Measurements from ENCODE around the gene ADCY3. TPM values are rescaled to one million over a fixed set of nuclear protein-coding genes. Genes with fewer than 3 reads are reported as not detected.

The ADCY3 gene
- total RNA-seq, 3 donors from 2014 or later: 68.7 to 83.7 (median 71.2) TPM

GRCh38 chr2:24826773-24827145 is 93.3 kb downstream of the ADCY3 start:
- DNase-seq (no peak), ATAC-seq (no peak)
- H3K36me3 Mint-ChIP-seq (ENCODE audit: insufficient read depth): peaks cover 10% of the 10 kb centered on the region
- H3K27me3 Mint-ChIP-seq (ENCODE audit: low read depth): no peaks in the 10 kb centered on the region
- peaks cover 21% of the 10 kb centered on the region for H3K4me1 Mint-ChIP-seq (ENCODE audit: low read depth)
- no peak overlapping the region for H3K4me3 Mint-ChIP-seq
- no peaks in the 10 kb centered on the region for H3K9me3 Mint-ChIP-seq

GRCh38 chr2:24825883-24826772 is 93.9 kb downstream of the ADCY3 start:
- H3K36me3 Mint-ChIP-seq (ENCODE audit: insufficient read depth): peaks cover 10% of the 10 kb centered on the region
- peaks cover 21% of the 10 kb centered on the region for H3K4me1 Mint-ChIP-seq (ENCODE audit: low read depth)
- no peak overlapping the region for H3K4me3 Mint-ChIP-seq
- DNase-seq (no peak), ATAC-seq (no peak)
- H3K27me3 Mint-ChIP-seq (ENCODE audit: low read depth): no peaks in the 10 kb centered on the region
- no peaks in the 10 kb centered on the region for H3K9me3 Mint-ChIP-seq

GRCh38 chr2:24824966-24825882 is 94.8 kb downstream of the ADCY3 start:
- Mint-ChIP-seq H3K36me3 (ENCODE audit: insufficient read depth) (peaks cover 16% of the 10 kb centered on the region), H3K4me1 (ENCODE audit: low read depth) (peaks cover 21% of the 10 kb centered on the region), H3K9me3 (no peaks in the 10 kb centered on the region), H3K4me3 (no peak overlapping the region), H3K27me3 (ENCODE audit: low read depth) (no peaks in the 10 kb centered on the region)
- DNase-seq (no peak), ATAC-seq (no peak)

GRCh38 chr2:24824071-24824588 is 95.9 kb downstream of the ADCY3 start:
- peaks cover 21% of the 10 kb centered on the region for H3K4me1 Mint-ChIP-seq (ENCODE audit: low read depth)
- no peak for ATAC-seq
- no peak for DNase-seq
- H3K27me3 Mint-ChIP-seq (ENCODE audit: low read depth): no peaks in the 10 kb centered on the region
- H3K36me3 Mint-ChIP-seq (ENCODE audit: insufficient read depth): peaks cover 18% of the 10 kb centered on the region
- no peaks in the 10 kb centered on the region for H3K9me3 Mint-ChIP-seq
- no peak overlapping the region for H3K4me3 Mint-ChIP-seq

GRCh38 chr2:24822049-24822706 is 97.9 kb downstream of the ADCY3 start:
- no peaks in the 10 kb centered on the region for H3K27me3 Mint-ChIP-seq (ENCODE audit: low read depth)
- ATAC-seq: no peak
- peaks cover 15% of the 10 kb centered on the region for H3K4me1 Mint-ChIP-seq (ENCODE audit: low read depth)
- DNase-seq: no peak
- no peaks in the 10 kb centered on the region for H3K9me3 Mint-ChIP-seq
- H3K36me3 Mint-ChIP-seq (ENCODE audit: insufficient read depth): peaks cover 23% of the 10 kb centered on the region
- no peak overlapping the region for H3K4me3 Mint-ChIP-seq

GRCh38 chr2:24821433-24821891 is 98.6 kb downstream of the ADCY3 start:
- ATAC-seq: no peak
- no peaks in the 10 kb centered on the region for H3K27me3 Mint-ChIP-seq (ENCODE audit: low read depth)
- no peak overlapping the region for H3K4me3 Mint-ChIP-seq
- no peak for DNase-seq
- peaks cover 8% of the 10 kb centered on the region for H3K4me1 Mint-ChIP-seq (ENCODE audit: low read depth)
- peaks cover 30% of the 10 kb centered on the region for H3K36me3 Mint-ChIP-seq (ENCODE audit: insufficient read depth)
- H3K9me3 Mint-ChIP-seq: no peaks in the 10 kb centered on the region

- no peak for ATAC-seq
- Mint-ChIP-seq H3K4me3 (no peak overlapping the region), H3K9me3 (no peaks in the 10 kb centered on the region), H3K4me1 (ENCODE audit: low read depth) (peaks cover 2% of the 10 kb centered on the region), H3K36me3 (ENCODE audit: insufficient read depth) (peaks cover 31% of the 10 kb centered on the region), H3K27me3 (ENCODE audit: low read depth) (no peaks in the 10 kb centered on the region)
- no peak for DNase-seq
Measured at GRCh38 chr2:24820598-24821432, 99.2 kb downstream of the ADCY3 start.

- Mint-ChIP-seq H3K9me3 (no peaks in the 10 kb centered on the region), H3K36me3 (ENCODE audit: insufficient read depth) (peaks cover 34% of the 10 kb centered on the region), H3K27me3 (ENCODE audit: low read depth) (no peaks in the 10 kb centered on the region), H3K4me1 (ENCODE audit: low read depth) (no peaks in the 10 kb centered on the region), H3K4me3 (no peak overlapping the region)
- no peak for DNase-seq
- ATAC-seq: no peak
Measured at GRCh38 chr2:24820175-24820513, 99.9 kb downstream of the ADCY3 start.

GRCh38 chr2:24819442-24820174 is 100.4 kb downstream of the ADCY3 start:
- Mint-ChIP-seq H3K4me3 (no peak overlapping the region), H3K4me1 (ENCODE audit: low read depth) (no peaks in the 10 kb centered on the region), H3K9me3 (no peaks in the 10 kb centered on the region), H3K27me3 (ENCODE audit: low read depth) (no peaks in the 10 kb centered on the region), H3K36me3 (ENCODE audit: insufficient read depth) (peaks cover 34% of the 10 kb centered on the region)
- DNase-seq: no peak
- ATAC-seq: peak in 1 of 2 donors; percentile 13

GRCh38 chr2:24818721-24819167 is 101.3 kb downstream of the ADCY3 start:
- H3K4me1 Mint-ChIP-seq (ENCODE audit: low read depth): no peaks in the 10 kb centered on the region
- no peaks in the 10 kb centered on the region for H3K27me3 Mint-ChIP-seq (ENCODE audit: low read depth)
- no peaks in the 10 kb centered on the region for H3K9me3 Mint-ChIP-seq
- H3K36me3 Mint-ChIP-seq (ENCODE audit: insufficient read depth): peaks cover 34% of the 10 kb centered on the region
- DNase-seq (no peak), ATAC-seq (no peak)
- H3K4me3 Mint-ChIP-seq: no peak overlapping the region

GRCh38 chr2:24816884-24817283 is 103.2 kb downstream of the ADCY3 start:
- Mint-ChIP-seq H3K4me1 (ENCODE audit: low read depth) (no peaks in the 10 kb centered on the region), H3K9me3 (no peaks in the 10 kb centered on the region), H3K4me3 (no peak overlapping the region), H3K36me3 (ENCODE audit: insufficient read depth) (peaks cover 33% of the 10 kb centered on the region), H3K27me3 (ENCODE audit: low read depth) (no peaks in the 10 kb centered on the region)
- DNase-seq (no peak), ATAC-seq (no peak)

- Mint-ChIP-seq H3K4me1 (ENCODE audit: low read depth) (no peaks in the 10 kb centered on the region), H3K36me3 (ENCODE audit: insufficient read depth) (peaks cover 35% of the 10 kb centered on the region)
Measured at GRCh38 chr2:24816404-24816803, 103.6 kb downstream of the ADCY3 start.

GRCh38 chr2:24815171-24815570 is 104.9 kb downstream of the ADCY3 start:
- no peaks in the 10 kb centered on the region for H3K27me3 Mint-ChIP-seq (ENCODE audit: low read depth)
- H3K4me1 Mint-ChIP-seq (ENCODE audit: low read depth): no peaks in the 10 kb centered on the region
- H3K4me3 Mint-ChIP-seq: no peak overlapping the region
- ATAC-seq (no peak), DNase-seq (no peak)
- H3K9me3 Mint-ChIP-seq: no peaks in the 10 kb centered on the region
- peaks cover 29% of the 10 kb centered on the region for H3K36me3 Mint-ChIP-seq (ENCODE audit: insufficient read depth)

More at GRCh38 chr2:24816404-24816803, 103.6 kb downstream of the ADCY3 start:
- DNase-seq: no peak
- ATAC-seq: no peak
- no peaks in the 10 kb centered on the region for H3K27me3 Mint-ChIP-seq (ENCODE audit: low read depth)
- no peak overlapping the region for H3K4me3 Mint-ChIP-seq
- no peaks in the 10 kb centered on the region for H3K9me3 Mint-ChIP-seq

Measured in activated T-cell treated with anti-CD3 and anti-CD28 coated beads, Interleukin-2, amount 50 U/mL, for 4 hours (primary cell).